ENCODE data around the gene GPC1.
A peak's percentile ranks its signal among the peaks of the same experiment; 100 is the strongest.

Gene GPC1

GRCh38 chr2:240451108-240451611 lies 15.7 kb downstream of the GPC1 start:
- peak; percentile 14 for ATAC-seq
- TF ChIP-seq POU6F1 (CRISPR knock-in tag; IDR thresholded peaks at IDR 0.05; ENCODE audit: borderline replicate concordance, low read depth): no peak
- no peak for TF ChIP-seq ZNF70 (CRISPR knock-in tag; IDR thresholded peaks at IDR 0.05)
- no peak for TF ChIP-seq ZNF565 (CRISPR knock-in tag; conservative IDR thresholded peaks at IDR 0.05; ENCODE audit: low read depth)
- TF ChIP-seq OSR1 (CRISPR knock-in tag; IDR thresholded peaks at IDR 0.05): no peak
- TF ChIP-seq GLIS3 (CRISPR knock-in tag; IDR thresholded peaks at IDR 0.05): no peak
- TF ChIP-seq ESRRG (CRISPR knock-in tag; IDR thresholded peaks at IDR 0.05): no peak
- TF ChIP-seq TSHZ2 (CRISPR knock-in tag; IDR thresholded peaks at IDR 0.05): no peak
- TF ChIP-seq PATZ1 (CRISPR knock-in tag; IDR thresholded peaks at IDR 0.05; ENCODE audit: borderline replicate concordance): no peak
- no peak for TF ChIP-seq CREB5 (CRISPR knock-in tag; IDR thresholded peaks at IDR 0.05; ENCODE audit: low read depth)
- no peak for TF ChIP-seq SNAI2 (CRISPR knock-in tag; IDR thresholded peaks at IDR 0.05)
- TF ChIP-seq CSRNP3 (CRISPR knock-in tag; IDR thresholded peaks at IDR 0.05): no peak
- no peak for TF ChIP-seq PPARA (CRISPR knock-in tag; IDR thresholded peaks at IDR 0.05; ENCODE audit: borderline replicate concordance)
- no peak for TF ChIP-seq ZNF8 (CRISPR knock-in tag; IDR thresholded peaks at IDR 0.05)
- TF ChIP-seq TOX (CRISPR knock-in tag; IDR thresholded peaks at IDR 0.05; ENCODE audit: borderline replicate concordance): no peak
- no peak for TF ChIP-seq ZC3H10 (CRISPR knock-in tag; IDR thresholded peaks at IDR 0.05)
- TF ChIP-seq ARNTL (CRISPR knock-in tag; IDR thresholded peaks at IDR 0.05; ENCODE audit: borderline replicate concordance, low read depth): no peak
- TF ChIP-seq BACH2 (CRISPR knock-in tag; IDR thresholded peaks at IDR 0.05; ENCODE audit: borderline replicate concordance): no peak
- no peak for TF ChIP-seq RARB (CRISPR knock-in tag; IDR thresholded peaks at IDR 0.05)
- TF ChIP-seq ZFP3 (CRISPR knock-in tag; IDR thresholded peaks at IDR 0.05): no peak
- no peak for TF ChIP-seq ZFP30 (CRISPR knock-in tag; IDR thresholded peaks at IDR 0.05)

GRCh38 chr2:240451791-240452461 lies 16.5 kb downstream of the GPC1 start:
- ATAC-seq: peak; percentile 13; the same call in 2 of the 3 replicates
- TF ChIP-seq POU6F1 (CRISPR knock-in tag; IDR thresholded peaks at IDR 0.05; ENCODE audit: borderline replicate concordance, low read depth) (no peak), TOX (CRISPR knock-in tag; IDR thresholded peaks at IDR 0.05; ENCODE audit: borderline replicate concordance) (no peak), PATZ1 (CRISPR knock-in tag; IDR thresholded peaks at IDR 0.05; ENCODE audit: borderline replicate concordance) (no peak), ZNF70 (CRISPR knock-in tag; IDR thresholded peaks at IDR 0.05) (no peak), ZNF565 (CRISPR knock-in tag; conservative IDR thresholded peaks at IDR 0.05; ENCODE audit: low read depth) (no peak), ISL1 (CRISPR knock-in tag; IDR thresholded peaks at IDR 0.05) (no peak), TCF4 (CRISPR knock-in tag; IDR thresholded peaks at IDR 0.05; ENCODE audit: borderline replicate concordance) (no peak)
